ENCODE measurements around the gene SLC24A3. TPM values are rescaled to one million over a fixed set of nuclear protein-coding genes. Genes with fewer than 3 reads are reported as not detected.

SLC24A3 gene
- total RNA-seq, 1 experiment from 2014 or later = not detected

- no peaks in the 10 kb centered on the region for H3K9me3 ChIP-seq (ENCODE audit: control insufficient read depth, insufficient read depth, low read depth, low read length)
- CTCF ChIA-PET = no interaction called here
- no TSS peak for BruUV-seq (replicated peaks)
- ATAC-seq = no peak
- no peaks in the 10 kb centered on the region for H3K27me3 ChIP-seq (ENCODE audit: control insufficient read depth, insufficient read depth, low read length)
- no peak overlapping the region for H3K27ac ChIP-seq (ENCODE audit: low read length)
- POLR2A ChIA-PET = no interaction called here
- intact Hi-C loops (cut with micrococcal nuclease; ENCODE audit: unreplicated experiment) (no loop called here), in situ Hi-C loops (cut with HindIII; ENCODE audit: low pct_unique_long_range_greater_than_20kb, low sequenced_read_pairs) (no loop called here)
- DNase-seq (ENCODE audit: low read depth, low spot score) = no peak
- no peak overlapping the region for H3K4me3 ChIP-seq (ENCODE audit: low read depth in 2 of 2, low read length in 2 of 2)
- H3K4me1 ChIP-seq (ENCODE audit: control insufficient read depth, insufficient read depth, low read length) = no peaks in the 10 kb centered on the region
- TF ChIP-seq TCF7L2 (IDR thresholded peaks at IDR 0.05; ENCODE audit: low read depth, low read length) (no peak), REST (IDR thresholded peaks at IDR 0.05; ENCODE audit: insufficient read depth in 1 of 2, low read depth in 2 of 2, low read length in 1 of 2) (no peak), SIN3A (IDR thresholded peaks at IDR 0.05; ENCODE audit: borderline replicate concordance, insufficient read depth, low read depth, low read length) (no peak), CTCF (IDR thresholded peaks at IDR 0.05) (no peak), POLR2AphosphoS5 (IDR thresholded peaks at IDR 0.05; ENCODE audit: low read depth, low read length) (no peak)
- H3K36me3 ChIP-seq (ENCODE audit: control insufficient read depth, insufficient read depth, low read length) = no peaks in the 10 kb centered on the region
Measured at GRCh38 chr20:19564261-19564660, 351.8 kb downstream of the SLC24A3 start.

GRCh38 chr20:19565736-19566135, 353.3 kb downstream of the SLC24A3 start:
- in situ Hi-C loops (cut with HindIII; ENCODE audit: low pct_unique_long_range_greater_than_20kb, low sequenced_read_pairs) = no loop called here
- CTCF ChIA-PET = no interaction called here
- ATAC-seq (no peak), DNase-seq (ENCODE audit: low read depth, low spot score) (no peak)
- no peaks in the 10 kb centered on the region for H3K9me3 ChIP-seq (ENCODE audit: control insufficient read depth, insufficient read depth, low read depth, low read length)
- BruUV-seq (replicated peaks) = no TSS peak
- POLR2A ChIA-PET = no interaction called here
- H3K27ac ChIP-seq (ENCODE audit: low read length) = no peak overlapping the region
- no peaks in the 10 kb centered on the region for H3K4me1 ChIP-seq (ENCODE audit: control insufficient read depth, insufficient read depth, low read length)
- TF ChIP-seq CTCF (IDR thresholded peaks at IDR 0.05) (no peak), TCF7L2 (IDR thresholded peaks at IDR 0.05; ENCODE audit: low read depth, low read length) (no peak), REST (IDR thresholded peaks at IDR 0.05; ENCODE audit: insufficient read depth in 1 of 2, low read depth in 2 of 2, low read length in 1 of 2) (no peak), SIN3A (IDR thresholded peaks at IDR 0.05; ENCODE audit: borderline replicate concordance, insufficient read depth, low read depth, low read length) (no peak), POLR2AphosphoS5 (IDR thresholded peaks at IDR 0.05; ENCODE audit: low read depth, low read length) (no peak)
- H3K36me3 ChIP-seq (ENCODE audit: control insufficient read depth, insufficient read depth, low read length) = no peaks in the 10 kb centered on the region
- H3K27me3 ChIP-seq (ENCODE audit: control insufficient read depth, insufficient read depth, low read length) = no peaks in the 10 kb centered on the region
- intact Hi-C loops (cut with micrococcal nuclease; ENCODE audit: unreplicated experiment) = no loop called here
- H3K4me3 ChIP-seq (ENCODE audit: low read depth in 2 of 2, low read length in 2 of 2) = no peak overlapping the region

Measured in Panc1 (cell line).